HG03066 (cell line): ENCODE data around the gene MRPS23.

ENCODE experiments used
- ATAC-seq: cut with Tn5 transposase; IDR thresholded peaks from one replicate; pipeline ENCODE4 v1.9.1; 2021; ENCODE audit warnings: low read depth; ENCODE audit not compliant: unreplicated experiment

The MRPS23 gene

GRCh38 chr17:57849874-57850754 lies at the start of gene MRPS23:
MRPS23 (minus strand) TSS chr17:57850044; CDS start chr17:57850010, 34 bp downstream.
- peak; percentile 91 for ATAC-seq

- no peak for ATAC-seq
Observed at GRCh38 chr17:57899391-57899790, 49.5 kb upstream of the MRPS23 start.

- no peak for ATAC-seq
Observed at GRCh38 chr17:57898487-57899311, 48.9 kb upstream of the MRPS23 start.

GRCh38 chr17:57895382-57896060 lies 45.7 kb upstream of the MRPS23 start:
- no peak for ATAC-seq

- ATAC-seq = no peak
Observed at GRCh38 chr17:57894848-57895247, 45.0 kb upstream of the MRPS23 start.

- ATAC-seq = no peak
Observed at GRCh38 chr17:57892820-57893595, 43.2 kb upstream of the MRPS23 start.

GRCh38 chr17:57892146-57892819 lies 42.4 kb upstream of the MRPS23 start:
- ATAC-seq = no peak

GRCh38 chr17:57890857-57891232 lies 41.0 kb upstream of the MRPS23 start:
- no peak for ATAC-seq

GRCh38 chr17:57889892-57890856 lies 40.3 kb upstream of the MRPS23 start:
- no peak for ATAC-seq

- no peak for ATAC-seq
Observed at GRCh38 chr17:57889252-57889651, 39.4 kb upstream of the MRPS23 start.

GRCh38 chr17:57888311-57889216 lies 38.7 kb upstream of the MRPS23 start:
- no peak for ATAC-seq

- no peak for ATAC-seq
Observed at GRCh38 chr17:57887161-57887560, 37.3 kb upstream of the MRPS23 start.

- no peak for ATAC-seq
Observed at GRCh38 chr17:57886020-57886419, 36.2 kb upstream of the MRPS23 start.

- no peak for ATAC-seq
Observed at GRCh38 chr17:57885148-57885915, 35.5 kb upstream of the MRPS23 start.

GRCh38 chr17:57881783-57882351 lies 32.0 kb upstream of the MRPS23 start:
- ATAC-seq = no peak

- ATAC-seq = no peak
Observed at GRCh38 chr17:57881143-57881542, 31.3 kb upstream of the MRPS23 start.

GRCh38 chr17:57880086-57880456 lies 30.2 kb upstream of the MRPS23 start:
- ATAC-seq = no peak
